K562 (cell line): Measurements from ENCODE around the gene TRMT44. TPM values are rescaled to one million over a fixed set of nuclear protein-coding genes. Genes with fewer than 3 reads are reported as not detected.

ENCODE experiments used
- ATAC-seq: fragments of 200-7000 bp; cut with Tn5 transposase; 3 replicates; pipeline ENCODE4 v1.9.1; 2020; ENCODE audit warnings: moderate library complexity
- BruUV-seq: library from RNA; stranded (reverse); fragments of 400-500 nt; replicated peaks from 2 replicates; lab custom pipeline; 2021; lab: Mats Ljungman, UMichigan
- CTCF ChIA-PET: fragments of 300-600 bp; formaldehyde crosslinking; extraction: SDS; loops from one replicate; lab custom pipeline; 2021; ENCODE audit warnings: low intra/inter-chr PET ratio; lab: Yijun Ruan, JAX
- POLR2A ChIA-PET: fragments of 300-600, 350-650 bp; sonication (Branson Sonifier 250); formaldehyde crosslinking; extraction: SDS; loops from one replicate; lab custom pipeline; 2021; ENCODE audit warnings: antibody characterized with exemption, inconsistent platforms; lab: Yijun Ruan, JAX
- DNase-seq, 4 experiments: peaks; one replicate each; pipeline versions ENCODE4 v3.0.0 to v3.0.0-alpha.2; 2011 to 2018; ENCODE audit warnings: low spot score in 3 of 4, mixed read lengths in 3 of 4; ENCODE audit errors: extremely low read depth in 1 of 4
- FAIRE-seq: peaks from 2 replicates; lab custom pipeline; 2011; peaks lifted over from hg19 to GRCh38; lab: Jason Lieb, UNC
- H2AFZ ChIP-seq: 2 replicates; pipeline ENCODE4 v1.6.0; 2011; ENCODE audit warnings: low read depth, low read length, control low read depth, inconsistent platforms
- H3K27ac ChIP-seq: fragments of 200-600 bp; 3 replicates; pipeline ENCODE4 v1.8.0; 2011; ENCODE audit warnings: low read depth, mild to moderate bottlenecking, control low read depth, inconsistent platforms, low read length, moderate library complexity, mixed read lengths; ENCODE audit errors: extremely low read depth
- H3K27me3 ChIP-seq, 2 experiments: fragments of 300-600 bp in 1 of 2; 2 replicates in 1 of 2; 3 replicates in 1 of 2; pipeline versions ENCODE4 v1.6.0 to v1.8.0; 2011; ENCODE audit warnings: inconsistent platforms in 2 of 2, low read length in 2 of 2, mild to moderate bottlenecking in 1 of 2, mixed read lengths in 1 of 2, moderate library complexity in 1 of 2; ENCODE audit not compliant: control insufficient read depth in 2 of 2, insufficient read depth in 2 of 2
- H3K36me3 ChIP-seq: fragments of 300-600 bp; 3 replicates; pipeline ENCODE4 v1.8.0; 2011; ENCODE audit warnings: mild to moderate bottlenecking, low read length, inconsistent platforms; ENCODE audit not compliant: control insufficient read depth, insufficient read depth
- H3K4me1 ChIP-seq, 2 experiments: fragments of 200-600 bp in 1 of 2; replicated peaks in 1 of 2; 2 replicates in 1 of 2; 3 replicates in 1 of 2; pipeline versions ENCODE4 v1.5.1 to v1.8.0; 2011; ENCODE audit warnings: inconsistent platforms in 2 of 2, low read length in 2 of 2, mild to moderate bottlenecking in 1 of 2, mixed read lengths in 1 of 2, moderate library complexity in 1 of 2; ENCODE audit not compliant: control insufficient read depth in 2 of 2, insufficient read depth in 2 of 2
- H3K4me2 ChIP-seq: 2 replicates; pipeline ENCODE4 v1.6.1; 2011; ENCODE audit warnings: low read length, control low read depth, inconsistent platforms, mixed read lengths; ENCODE audit not compliant: insufficient read depth
- H3K4me3 ChIP-seq: fragments of 200-600 bp; sonication (generic), shearing (Covaris generic); 2 replicates; pipeline ENCODE4 v1.5.1; 2016; ENCODE audit warnings: control low read depth, inconsistent platforms
- H3K79me2 ChIP-seq: fragments of 200-600 bp; 3 replicates; pipeline ENCODE4 v1.8.0; 2011; ENCODE audit warnings: low read length, inconsistent platforms; ENCODE audit not compliant: control insufficient read depth, insufficient read depth
- H3K9ac ChIP-seq, 2 experiments: 2 replicates each; pipeline versions ENCODE4 v1.6.0 to v1.6.1; 2011; ENCODE audit warnings: low read depth in 2 of 2, low read length in 2 of 2, control low read depth in 1 of 2, inconsistent platforms in 1 of 2, mild to moderate bottlenecking in 1 of 2, mixed read lengths in 1 of 2; ENCODE audit not compliant: insufficient read depth in 1 of 2
- H3K9me1 ChIP-seq: one replicate; pipeline ENCODE4 v1.6.0; 2011; ENCODE audit warnings: inconsistent platforms, mild to moderate bottlenecking, low read length, moderate library complexity; ENCODE audit not compliant: control insufficient read depth, insufficient read depth
- H3K9me3 ChIP-seq: replicated peaks from 2 replicates; pipeline ENCODE4 v1.5.1; 2011; ENCODE audit warnings: low read depth, low read length, inconsistent platforms; ENCODE audit not compliant: control insufficient read depth, insufficient read depth
- H4K20me1 ChIP-seq: replicated peaks from 2 replicates; pipeline ENCODE4 v1.6.1; 2011; ENCODE audit warnings: low read length, inconsistent platforms, mixed read lengths; ENCODE audit not compliant: control insufficient read depth, insufficient read depth
- ELF4 ChIP-seq: fragments of 450-650 bp; formaldehyde crosslinking; IDR thresholded peaks from 2 replicates; pipeline ENCODE4 v1.4.0; 2022; ENCODE audit warnings: missing genetic modification characterization
- GABPA ChIP-seq: fragments of 200-800 bp; sonication (Bioruptor generic); conservative IDR thresholded peaks from 2 replicates; pipeline ENCODE4 v1.6.1; 2016; ENCODE audit warnings: low read depth, missing genetic modification characterization, missing compliant biosample characterization
- HIVEP1 ChIP-seq: fragments of 250-450 bp; sonication (Bioruptor Pico); IDR thresholded peaks from 2 replicates; pipeline ENCODE4 v1.4.0; 2020; ENCODE audit warnings: mild to moderate bottlenecking
- HLTF ChIP-seq: fragments of 450-650 bp; IDR thresholded peaks from 2 replicates; pipeline ENCODE4 v1.6.1; 2016
- KAT7 ChIP-seq: sonication (generic); formaldehyde crosslinking; IDR thresholded peaks from 2 replicates; pipeline ENCODE4 v1.8.0; 2022; ENCODE audit warnings: missing genetic modification reagents, mild to moderate bottlenecking, borderline replicate concordance
- NFIC ChIP-seq: fragments of 450-650 bp; IDR thresholded peaks from 2 replicates; pipeline ENCODE4 v1.6.1; 2017; ENCODE audit warnings: mild to moderate bottlenecking, inconsistent platforms
- PHB ChIP-seq: fragments of 250-450 bp; sonication (Bioruptor Pico); IDR thresholded peaks from 2 replicates; pipeline ENCODE4 v1.5.0; 2021
- WGBS: fragments of 100-300 bp; shearing (Covaris generic); methylation state at CpG from one replicate; pipeline ENCODE4 v1.1.6; 2016; ENCODE audit warnings: low coverage, mixed read lengths; ENCODE audit not compliant: insufficient coverage; ENCODE audit errors: missing lambda C conversion rate; 5-methylcytosine and 5-hydroxymethylcytosine counted together
- in situ Hi-C: fragments of 300-500 bp; cut with MboI; formaldehyde crosslinking; loops from 4 replicates; pipeline ENCODE4 v1.15.0; 2018; ENCODE audit warnings: inconsistent platforms, mixed read lengths
- intact Hi-C: fragments of 100-400 bp; cut with micrococcal nuclease; formaldehyde crosslinking; loops from 2 replicates; pipeline ENCODE4 v1.14.2; 2022
- polyA plus RNA-seq, 8 experiments: library from polyadenylated mRNA; depleted of rRNA in 4 of 8; stranded (reverse) in 5 of 8; unstranded in 3 of 8; fragments of >200 nt; fragmentation: Nextera tagmentation in 2 of 8; fragmentation: Illumina TruSeq in 1 of 8; extraction: Ambion mirVana in 2 of 8; extraction: Trizol in 1 of 8; gene quantifications; 2 replicates each; pipeline versions ENCODE4 v1.2.1 to v1.2.3, GENCODE V29; 2011 to 2014; ENCODE audit warnings: inconsistent platforms in 1 of 8, missing spikeins in 1 of 8
- total RNA-seq, 7 experiments: library from RNA; depleted of rRNA in 6 of 7; stranded (reverse); fragments of >200 nt in 6 of 7; fragmentation: Illumina TruSeq in 2 of 7; extraction: Trizol in 2 of 7; gene quantifications; 2 replicates each; pipeline versions ENCODE4 v1.2.1 to v1.2.3, GENCODE V29; 2011 to 2021; ENCODE audit warnings: low replicate concordance in 1 of 7

Gene TRMT44
- total and polyA plus RNA-seq, 9 of the 15 experiments (the other 6 are each of a cell fraction or from before 2014, with no cell fraction given) = 1.2 to 18.6 (median 10.0) TPM

DNA sequence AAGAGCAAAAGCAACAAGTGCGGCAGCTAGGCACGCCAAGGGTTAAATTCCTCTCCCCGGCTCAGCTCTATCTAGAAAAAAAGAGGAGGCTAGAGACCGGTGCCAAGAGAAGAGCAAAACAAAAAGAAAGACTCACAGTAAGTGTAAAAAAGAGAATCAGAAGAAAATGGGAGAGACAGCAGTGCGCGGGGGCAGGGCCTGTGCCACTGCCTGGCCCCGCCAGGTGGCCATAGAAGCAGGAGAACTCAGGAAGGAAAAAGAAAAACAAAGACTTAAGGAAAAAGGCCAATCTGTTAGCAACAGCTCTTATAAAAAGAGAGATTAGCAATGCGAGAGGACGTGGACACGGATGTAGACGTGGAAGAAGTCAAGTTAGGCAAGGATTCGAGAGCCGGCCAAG lies 3.3 kb upstream of the TRMT44 start:
- in situ Hi-C loops (no loop called here), intact Hi-C loops (no loop called here)
- Histone ChIP-seq H3K4me2 (peak overlapping the region; percentile 65), H3K9ac (peak overlapping the region; percentile 37 to 56; a peak in 2 of 4 replicates), H3K4me3 (peak overlapping the region; percentile 14), H3K9me3 (no peaks in the 10 kb centered on the region), H3K36me3 (peaks cover 6% of the 10 kb centered on the region; the same call in 2 of the 3 replicates), H3K9me1 (no peaks in the 10 kb centered on the region), H3K27ac (peak overlapping the region; percentile 62; the same call in 2 of the 3 replicates), H3K27me3 (no peaks in the 10 kb centered on the region), H2AFZ (no peak overlapping the region), H4K20me1 (no peaks in the 10 kb centered on the region; the same call in none of the 2 replicates), H3K4me1 (peaks cover 6 to 8% of the 10 kb centered on the region in 2 experiments; a peak in 4 of 5 replicates), H3K79me2 (peaks cover 61% of the 10 kb centered on the region)
- DNase-seq (peak in 1 of 4 experiments; percentile 16), FAIRE-seq (no peak), ATAC-seq (0 out of 3 replicates have a peak, but pooled peaks have one; percentile 6)
- TF ChIP-seq HLTF (0 out of 2 replicates have a peak, but pooled peaks have one; percentile 33), PHB (CRISPR knock-in tag) (no peak), NFIC (0 out of 2 replicates have a peak, but pooled peaks have one; percentile 4), HIVEP1 (no peak), ELF4 (CRISPR knock-in tag) (no peak), KAT7 (CRISPR knock-in tag) (no peak), GABPA (tag) (no peak)
- POLR2A ChIA-PET = interaction anchor here (0.6 to 2.6 kb wide), 4 partner anchors 9 to 195 kb away, joined by 3 to 11 read pairs (median 4); no protein-coding TSS in a partner anchor
- no TSS peak for BruUV-seq
- CTCF ChIA-PET = no interaction called here
- WGBS = 59% methylated on average over 13 of the region's 13 CpGs
